Right cardiac atrium (tissue), 5 donors: Measurements from ENCODE around the gene ELOA. TPM values are rescaled to one million over a fixed set of nuclear protein-coding genes. Genes with fewer than 3 reads are reported as not detected.
A peak's percentile ranks its signal among the peaks of the same experiment; 100 is the strongest.

Experiments used
- ATAC-seq, 2 donors: fragments of 200-7000 bp; cut with Tn5 transposase; one replicate each; pipeline versions ENCODE4 v1.8.0 to v1.9.1; 2020; ENCODE audit warnings: moderate library complexity in 2 of 2, mild to moderate bottlenecking in 1 of 2
- DNase-seq, 3 donors: peaks; one replicate each; pipeline ENCODE4 v3.0.0-alpha.2; 2020
- H3K27ac ChIP-seq: one replicate; pipeline ENCODE4 v1.5.1; 2013; ENCODE audit warnings: mild to moderate bottlenecking, low read length, control low read depth, moderate library complexity
- H3K27me3 ChIP-seq: one replicate; pipeline ENCODE4 v1.6.1; 2013; ENCODE audit not compliant: control insufficient read depth, insufficient read depth
- H3K4me1 ChIP-seq: one replicate; pipeline ENCODE4 v1.6.1; 2013; ENCODE audit warnings: low read length; ENCODE audit not compliant: control insufficient read depth, insufficient read depth
- H3K4me3 ChIP-seq: one replicate; pipeline ENCODE4 v1.5.1; 2013; ENCODE audit warnings: low read length, control low read depth
- H3K9me3 ChIP-seq: one replicate; pipeline ENCODE4 v1.6.1; 2013; ENCODE audit warnings: low read length; ENCODE audit not compliant: control insufficient read depth
- WGBS: extraction: QIAGEN DNeasy Blood & Tissue Kit; methylation state at CpG from one replicate; pipeline ENCODE4 v1.1.7; 2013; 5-methylcytosine and 5-hydroxymethylcytosine counted together
- intact Hi-C, 4 donors: fragments of 100-400 bp; cut with DNase I; formaldehyde crosslinking; loops; one replicate each; pipeline versions ENCODE4 v1.11.0 to v1.14.0; 2022 to 2023
- long read RNA-seq, 4 donors: library from polyadenylated mRNA; unstranded; transcript quantifications; one replicate each; pipeline ENCODE4 v2.0.0, GENCODE V29; 2020 to 2021
- polyA plus RNA-seq: library from polyadenylated mRNA; stranded (reverse); fragments of 200-250 nt; gene quantifications from one replicate; pipeline ENCODE4 v1.2.3, GENCODE V29; 2013
- total RNA-seq, 4 donors: library from RNA; stranded (reverse); fragmentation: NEBNext Ultra II Directional; extraction: Animal tissue kit (Norgen Biotek cat#: 25700); gene quantifications; one replicate each; pipeline ENCODE4 v1.2.1, GENCODE V29; 2021
- donor health status: healthy with polysubstance abuse.
- donor health status: DM: no; HTN: yes; CAD: no.
- donor health status: DM: no; HTN: no; CAD: no.
- donor health status: DM: no; HTN: yes; CAD: no; lungs with severe emphysema.
- donor health status: DM: yes; HTN: yes; CAD: no.

The ELOA gene, protein sequence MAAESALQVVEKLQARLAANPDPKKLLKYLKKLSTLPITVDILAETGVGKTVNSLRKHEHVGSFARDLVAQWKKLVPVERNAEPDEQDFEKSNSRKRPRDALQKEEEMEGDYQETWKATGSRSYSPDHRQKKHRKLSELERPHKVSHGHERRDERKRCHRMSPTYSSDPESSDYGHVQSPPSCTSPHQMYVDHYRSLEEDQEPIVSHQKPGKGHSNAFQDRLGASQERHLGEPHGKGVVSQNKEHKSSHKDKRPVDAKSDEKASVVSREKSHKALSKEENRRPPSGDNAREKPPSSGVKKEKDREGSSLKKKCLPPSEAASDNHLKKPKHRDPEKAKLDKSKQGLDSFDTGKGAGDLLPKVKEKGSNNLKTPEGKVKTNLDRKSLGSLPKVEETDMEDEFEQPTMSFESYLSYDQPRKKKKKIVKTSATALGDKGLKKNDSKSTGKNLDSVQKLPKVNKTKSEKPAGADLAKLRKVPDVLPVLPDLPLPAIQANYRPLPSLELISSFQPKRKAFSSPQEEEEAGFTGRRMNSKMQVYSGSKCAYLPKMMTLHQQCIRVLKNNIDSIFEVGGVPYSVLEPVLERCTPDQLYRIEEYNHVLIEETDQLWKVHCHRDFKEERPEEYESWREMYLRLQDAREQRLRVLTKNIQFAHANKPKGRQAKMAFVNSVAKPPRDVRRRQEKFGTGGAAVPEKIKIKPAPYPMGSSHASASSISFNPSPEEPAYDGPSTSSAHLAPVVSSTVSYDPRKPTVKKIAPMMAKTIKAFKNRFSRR
- total RNA-seq (10 to 100 TPM; 23.9 to 31.1 (median 25.9) TPM), polyA plus RNA-seq (11.6 TPM)
- long read RNA-seq, donor 1, full-length matches to known transcripts, result 23 of 56 reads
- long read RNA-seq, donor 1, partial matches to known transcripts, result 21 of 56 reads
- long read RNA-seq, donor 1, other reads (novel, unspliced or antisense), result 12 of 56 reads
- long read RNA-seq, donor 2, full-length matches to known transcripts, result 11 of 13 reads
- long read RNA-seq, donor 2, partial matches to known transcripts, result 1 of 13 reads
- long read RNA-seq, donor 2, other reads (novel, unspliced or antisense), result 1 of 13 reads
- long read RNA-seq, donor 3, full-length matches to known transcripts, result 14 of 69 reads
- long read RNA-seq, donor 3, partial matches to known transcripts, result 53 of 69 reads
- long read RNA-seq, donor 3, other reads (novel, unspliced or antisense), result 2 of 69 reads
- long read RNA-seq, donor 4, full-length matches to known transcripts, result 9 of 17 reads
- long read RNA-seq, donor 4, partial matches to known transcripts, result 8 of 17 reads
- long read RNA-seq, donor 4, other reads (novel, unspliced or antisense), result 0 of 17 reads

- Histone ChIP-seq H3K9me3 (no peaks in the 10 kb centered on the region), H3K4me1 (no peaks in the 10 kb centered on the region), H3K27ac (peak within 1 kb of the TSS; percentile 73), H3K27me3 (no peaks in the 10 kb centered on the region), H3K4me3 (peak within 1 kb of the TSS; percentile 82)
- peak; percentile 75 to 92 (median 92) for DNase-seq
- intact Hi-C loops, result no loop called here
- ATAC-seq, result peak; percentile 94 to 96
- under 1% methylated on average over 119 of the region's 119 CpGs for WGBS
Observed at GRCh38 chr1:23743287-23744152, at the start of gene ELOA. Gene ELOA (plus strand): TSS chr1:23743471. CDS start chr1:23743504, 33 bp downstream.

DNA sequence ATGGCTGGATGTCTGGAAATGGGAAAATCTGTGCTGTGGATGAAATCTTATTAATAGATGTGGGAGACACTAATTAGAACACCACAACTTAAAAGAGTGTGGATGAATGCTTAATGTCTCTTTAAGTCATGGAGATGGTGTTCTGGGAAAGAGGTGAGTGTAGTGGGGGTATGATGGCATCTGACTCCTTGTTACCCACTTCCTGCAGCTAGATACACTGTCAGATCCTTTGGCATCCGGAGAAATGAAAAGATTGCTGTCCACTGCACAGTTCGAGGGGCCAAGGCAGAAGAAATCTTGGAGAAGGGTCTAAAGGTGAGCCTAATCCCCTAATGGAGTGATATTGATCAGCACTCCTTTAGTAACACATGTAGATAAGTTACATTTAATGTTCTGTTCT lies 49.7 kb upstream of the ELOA start:
- Histone ChIP-seq H3K27ac (no peak overlapping the region), H3K4me3 (no peak overlapping the region), H3K4me1 (peaks cover 13% of the 10 kb centered on the region), H3K27me3 (no peaks in the 10 kb centered on the region), H3K9me3 (no peaks in the 10 kb centered on the region)
- intact Hi-C loops, result no loop called here
- no peak for DNase-seq
- 54% methylated on average over 2 of the region's 2 CpGs for WGBS
- ATAC-seq, result no peak

- intact Hi-C loops, result no loop called here
- H3K4me1 ChIP-seq, result peaks cover 13% of the 10 kb centered on the region
- WGBS, result 40% methylated on average over 3 of the region's 3 CpGs
- no peak overlapping the region for H3K4me3 ChIP-seq
- H3K27ac ChIP-seq, result no peak overlapping the region
- no peak for ATAC-seq
- no peak for DNase-seq
- no peaks in the 10 kb centered on the region for H3K9me3 ChIP-seq
- H3K27me3 ChIP-seq, result no peaks in the 10 kb centered on the region
Observed at GRCh38 chr1:23694371-23694770, 48.9 kb upstream of the ELOA start.

DNA sequence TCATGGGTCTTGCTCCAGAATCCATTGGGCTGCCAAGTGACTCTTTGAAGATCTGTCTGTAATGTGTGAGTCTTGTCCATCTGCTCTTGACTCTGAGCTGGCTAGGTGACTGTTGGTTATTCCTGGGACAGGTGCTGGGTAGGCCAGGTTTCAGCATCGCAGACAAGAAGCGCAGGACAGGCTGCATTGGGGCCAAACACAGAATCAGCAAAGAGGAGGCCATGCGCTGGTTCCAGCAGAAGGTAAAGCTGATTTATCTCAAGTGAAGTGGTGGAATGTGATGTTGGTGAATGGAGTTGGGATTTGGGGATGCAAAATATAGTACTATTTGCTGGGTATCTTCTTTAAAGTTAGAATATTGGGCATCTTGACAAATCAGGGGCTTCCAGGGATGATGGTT lies 47.6 kb upstream of the ELOA start:
- no peak overlapping the region for H3K27ac ChIP-seq
- peaks cover 13% of the 10 kb centered on the region for H3K4me1 ChIP-seq

GRCh38 chr1:23696335-23696989 lies 46.8 kb upstream of the ELOA start:
- DNase-seq (no peak), ATAC-seq (no peak)
- intact Hi-C loops, result no loop called here
- no peak overlapping the region for H3K4me3 ChIP-seq
- H3K9me3 ChIP-seq, result no peaks in the 10 kb centered on the region
- H3K4me1 ChIP-seq, result peaks cover 14% of the 10 kb centered on the region
- 37% methylated on average over 6 of the region's 6 CpGs for WGBS
- H3K27me3 ChIP-seq, result no peaks in the 10 kb centered on the region
- H3K27ac ChIP-seq, result peak overlapping the region; percentile 55

More for the DNA sequence above, 47.6 kb upstream of the ELOA start:
- ATAC-seq (no peak), DNase-seq (no peak)
- Histone ChIP-seq H3K9me3 (no peaks in the 10 kb centered on the region), H3K4me3 (no peak overlapping the region), H3K27me3 (no peaks in the 10 kb centered on the region)
- WGBS, result 97% methylated on average over 3 of the region's 3 CpGs
- intact Hi-C loops, result no loop called here

DNA sequence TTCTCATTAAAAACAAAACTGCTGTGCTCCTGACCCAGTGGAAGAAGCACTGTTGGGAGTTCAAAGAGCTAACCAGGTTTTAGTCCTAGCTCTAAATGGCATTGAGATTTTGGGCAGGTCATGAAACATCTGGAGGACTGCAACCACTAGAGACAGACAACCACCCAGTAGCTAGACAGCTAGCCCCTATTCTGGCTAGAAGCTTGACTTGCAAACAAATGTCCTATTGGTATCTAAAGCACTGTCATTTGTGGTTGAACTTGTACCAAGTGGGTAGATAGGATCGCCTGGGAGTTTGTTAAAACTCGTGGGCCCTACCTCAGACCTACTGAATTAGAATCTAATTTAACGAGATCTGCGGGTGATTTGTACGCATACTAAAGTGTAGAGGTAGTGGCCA lies 44.8 kb upstream of the ELOA start:
- intact Hi-C loops, result no loop called here
- H3K4me1 ChIP-seq, result peaks cover 6% of the 10 kb centered on the region
- 71% methylated on average over 5 of the region's 5 CpGs for WGBS

DNA sequence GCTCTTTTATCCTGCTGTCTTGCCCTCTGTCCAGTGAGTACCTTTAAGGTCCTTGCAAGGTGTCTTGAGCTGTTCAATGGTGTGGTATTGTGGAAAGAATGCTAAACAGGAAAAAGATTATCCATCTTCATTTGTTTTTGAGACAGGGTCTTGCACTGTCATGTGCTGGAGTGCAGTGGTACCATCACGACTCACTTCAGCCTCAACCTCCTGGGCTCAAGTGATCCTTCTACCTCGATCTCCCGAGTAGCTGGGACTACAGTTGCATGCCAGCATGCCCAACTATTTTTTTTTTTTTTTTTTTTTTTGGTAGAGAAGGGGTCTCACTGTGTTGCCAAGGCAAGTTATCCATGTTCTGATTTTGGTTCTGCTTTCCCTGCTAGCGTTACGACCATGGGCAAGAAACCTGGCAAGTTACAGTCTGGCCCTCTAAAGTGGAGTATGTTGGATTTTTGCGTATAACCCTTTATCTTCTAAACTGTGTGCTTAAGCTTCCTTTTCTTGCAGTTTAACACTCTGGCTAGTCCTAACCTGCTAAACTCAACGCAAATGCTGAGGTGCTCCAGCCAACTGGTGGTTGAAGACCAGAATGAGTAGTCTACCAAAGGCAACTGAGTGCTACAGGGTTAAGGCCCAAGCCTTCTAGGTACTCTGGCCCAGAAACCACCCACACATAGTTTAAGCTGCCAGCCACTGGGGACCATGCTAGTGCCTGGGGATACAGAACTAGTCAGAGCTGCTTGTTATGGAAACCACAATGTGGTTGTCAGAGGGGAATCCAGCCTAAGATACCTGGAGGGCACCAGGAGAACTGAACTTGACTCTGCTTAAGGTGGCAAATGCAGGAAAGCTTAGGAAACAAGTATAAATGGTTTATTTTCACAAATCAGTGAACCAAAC lies 43.7 kb upstream of the ELOA start:
- H3K27ac ChIP-seq, result no peak overlapping the region
- H3K4me1 ChIP-seq, result peaks cover 5% of the 10 kb centered on the region
- intact Hi-C loops, result no loop called here
- H3K4me3 ChIP-seq, result no peak overlapping the region
- no peak for DNase-seq
- 74% methylated on average over 7 of the region's 7 CpGs for WGBS
- no peaks in the 10 kb centered on the region for H3K9me3 ChIP-seq
- H3K27me3 ChIP-seq, result no peaks in the 10 kb centered on the region
- ATAC-seq, result no peak

More for the DNA sequence above, 44.8 kb upstream of the ELOA start:
- ATAC-seq (no peak), DNase-seq (no peak)
- no peak overlapping the region for H3K4me3 ChIP-seq
- no peaks in the 10 kb centered on the region for H3K9me3 ChIP-seq
- no peak overlapping the region for H3K27ac ChIP-seq
- H3K27me3 ChIP-seq, result no peaks in the 10 kb centered on the region

DNA sequence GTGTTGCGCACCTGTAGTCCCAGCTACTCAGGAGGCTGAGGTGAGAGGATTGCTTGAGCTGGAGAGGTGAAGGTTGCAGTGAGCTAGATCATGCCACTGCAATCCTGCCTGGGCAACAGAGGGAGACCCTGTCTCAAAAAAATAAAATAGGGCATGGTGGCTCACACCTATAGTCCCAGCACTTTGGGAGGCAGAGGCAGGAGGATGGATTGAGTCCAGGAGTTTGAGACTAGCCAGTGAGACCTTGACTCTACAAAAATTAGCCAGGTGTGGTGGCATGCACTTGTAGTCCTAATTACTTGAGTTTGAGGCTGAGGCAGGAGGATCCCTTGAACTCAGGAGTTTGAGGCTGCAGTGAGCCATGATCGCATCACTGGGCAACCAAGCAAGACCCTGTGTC lies 42.0 kb upstream of the ELOA start:
- no peak overlapping the region for H3K4me3 ChIP-seq
- H3K27ac ChIP-seq, result no peak overlapping the region
- intact Hi-C loops, result no loop called here
- 95% methylated on average over 2 of the region's 2 CpGs for WGBS
- DNase-seq, result no peak
- H3K4me1 ChIP-seq, result peaks cover 6% of the 10 kb centered on the region
- ATAC-seq, result no peak
- H3K9me3 ChIP-seq, result no peaks in the 10 kb centered on the region
- H3K27me3 ChIP-seq, result no peaks in the 10 kb centered on the region

- ATAC-seq (peak in 1 of 2 donors; percentile 25), DNase-seq (no peak)
- H3K4me3 ChIP-seq, result no peak overlapping the region
- H3K27ac ChIP-seq, result no peak overlapping the region
- WGBS, result 66% methylated on average over 5 of the region's 5 CpGs
- no peaks in the 10 kb centered on the region for H3K27me3 ChIP-seq
- intact Hi-C loops, result no loop called here
- H3K9me3 ChIP-seq, result no peaks in the 10 kb centered on the region
- peaks cover 4% of the 10 kb centered on the region for H3K4me1 ChIP-seq
Observed at GRCh38 chr1:23701996-23702395, 41.3 kb upstream of the ELOA start.
